GM21529 (cell line): ENCODE measurements around the gene HSPB7.
"Not testable (repeated sequence)": the region's sequence is repeated elsewhere in the genome, so short reads cannot be mapped to it uniquely, and the experiment has no call there.

Source experiments
- ATAC-seq: cut with Tn5 transposase; IDR thresholded peaks from one replicate; pipeline ENCODE4 v1.9.1; 2021; ENCODE audit not compliant: unreplicated experiment

The HSPB7 gene

GRCh38 chr1:16009030-16009460, 8.8 kb downstream of the HSPB7 start:
- ATAC-seq: no peak

GRCh38 chr1:16007671-16008341, 10.0 kb downstream of the HSPB7 start:
- ATAC-seq: no peak

DNA sequence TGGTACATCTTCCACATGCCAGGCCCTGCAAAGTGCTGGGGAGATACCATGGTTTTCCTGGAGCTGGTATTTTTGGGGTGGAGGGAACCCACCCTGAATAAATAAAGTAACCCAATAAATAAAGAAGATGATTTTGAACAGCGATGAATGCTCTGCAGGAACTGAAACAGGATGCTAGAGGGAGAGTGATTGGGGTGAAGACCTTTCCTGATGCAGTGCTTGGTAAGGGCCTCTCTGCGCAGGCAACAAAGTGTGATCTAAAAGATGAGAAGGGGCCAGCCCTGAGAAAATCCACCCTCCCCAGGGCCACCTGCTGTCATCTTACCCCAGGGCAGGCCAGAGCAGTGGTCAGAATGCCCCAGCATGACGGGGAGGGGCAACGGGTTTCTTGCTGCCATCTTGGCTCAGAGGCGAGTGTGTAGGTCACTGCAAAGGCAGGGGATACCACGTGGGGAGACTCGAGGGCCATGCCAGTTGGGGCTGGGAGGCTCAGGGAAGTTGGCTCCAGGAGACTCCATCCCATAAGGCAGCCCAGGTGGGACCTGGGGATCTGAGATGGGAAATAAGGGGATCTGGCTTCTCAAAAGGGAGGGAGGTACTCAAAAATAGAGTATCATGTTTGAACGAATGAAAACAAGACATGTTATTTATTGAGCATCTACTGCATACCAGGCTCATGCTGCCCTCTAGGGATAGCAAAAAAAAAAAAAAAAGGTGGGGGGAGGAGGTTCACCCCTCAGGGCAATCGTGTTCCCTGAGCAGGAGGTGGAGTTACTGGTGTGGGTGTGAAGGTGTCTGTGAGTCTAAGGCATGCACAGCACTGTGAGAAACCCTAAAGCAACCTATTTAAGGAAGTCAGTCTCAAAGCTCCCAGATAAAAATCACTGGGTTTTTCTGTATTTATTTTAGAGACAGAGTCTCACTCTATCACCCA, 11.0 kb downstream of the HSPB7 start:
- no peak for ATAC-seq

- no peak for ATAC-seq
Observed at GRCh38 chr1:16006010-16006409, 11.8 kb downstream of the HSPB7 start.

DNA sequence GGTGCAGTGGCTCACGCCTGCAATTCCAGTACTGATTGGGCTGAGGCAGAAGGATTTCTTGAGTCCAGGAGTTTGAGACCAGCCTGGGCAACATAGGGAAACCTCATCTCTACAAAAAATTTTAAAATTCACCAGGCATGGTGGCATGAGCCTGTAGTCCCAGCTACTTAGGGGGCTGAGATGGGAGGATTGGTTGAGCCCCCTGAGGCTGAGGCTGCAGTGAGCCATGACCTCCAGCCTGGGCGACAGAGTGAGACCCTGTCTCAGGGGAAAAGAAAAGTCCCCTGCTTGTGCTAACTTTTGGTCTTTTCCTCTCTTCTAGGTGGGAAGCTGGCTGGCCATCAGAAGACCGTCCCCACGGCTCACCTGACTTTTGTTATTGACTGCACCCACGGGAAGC, 12.2 kb downstream of the HSPB7 start:
- no peak for ATAC-seq

DNA sequence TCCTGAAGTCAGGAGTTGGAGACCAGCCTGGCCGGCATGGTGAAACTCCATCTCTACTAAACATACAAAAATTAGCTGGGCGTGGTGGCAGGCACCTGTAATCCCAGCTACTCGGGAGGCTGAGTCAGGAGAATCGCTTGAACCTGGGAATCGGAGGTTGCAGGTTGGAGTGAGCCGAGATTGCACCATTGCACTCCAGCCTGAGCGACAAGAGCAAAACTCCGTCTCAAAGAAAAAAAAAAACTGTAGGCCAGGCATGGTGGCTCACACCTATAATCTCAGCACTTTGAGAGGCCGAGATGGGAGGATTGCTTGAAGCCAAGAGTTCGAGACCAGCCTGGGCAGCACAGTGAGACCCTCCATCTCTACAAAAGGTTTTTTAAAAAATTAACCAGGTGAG, 16.6 kb downstream of the HSPB7 start:
- not testable (repeated sequence) for ATAC-seq

DNA sequence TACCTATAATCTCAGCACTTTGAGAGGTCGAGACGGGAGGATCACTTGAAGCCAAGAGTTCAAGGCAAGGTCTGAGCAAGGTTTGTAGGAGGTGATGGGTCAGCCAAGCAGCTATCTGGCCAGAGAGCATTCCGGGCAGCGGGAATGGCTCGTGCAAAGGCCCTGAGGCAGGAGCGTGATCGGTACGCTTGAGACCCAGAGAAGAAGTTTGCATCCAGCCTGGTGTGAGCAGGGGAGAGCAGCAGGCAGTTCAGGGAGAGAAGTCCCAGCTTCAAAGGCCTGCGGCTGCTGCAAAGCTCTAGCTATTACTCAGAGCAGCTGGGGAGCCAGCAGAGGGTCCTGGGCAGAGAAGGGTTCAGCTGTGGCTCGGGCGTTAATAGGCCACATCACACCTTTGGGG, 18.9 kb downstream of the HSPB7 start:
- no peak for ATAC-seq

- ATAC-seq: no peak
Observed at GRCh38 chr1:15997637-15998280, 20.1 kb downstream of the HSPB7 start.

- ATAC-seq: no peak
Observed at GRCh38 chr1:15997076-15997585, 20.7 kb downstream of the HSPB7 start.

DNA sequence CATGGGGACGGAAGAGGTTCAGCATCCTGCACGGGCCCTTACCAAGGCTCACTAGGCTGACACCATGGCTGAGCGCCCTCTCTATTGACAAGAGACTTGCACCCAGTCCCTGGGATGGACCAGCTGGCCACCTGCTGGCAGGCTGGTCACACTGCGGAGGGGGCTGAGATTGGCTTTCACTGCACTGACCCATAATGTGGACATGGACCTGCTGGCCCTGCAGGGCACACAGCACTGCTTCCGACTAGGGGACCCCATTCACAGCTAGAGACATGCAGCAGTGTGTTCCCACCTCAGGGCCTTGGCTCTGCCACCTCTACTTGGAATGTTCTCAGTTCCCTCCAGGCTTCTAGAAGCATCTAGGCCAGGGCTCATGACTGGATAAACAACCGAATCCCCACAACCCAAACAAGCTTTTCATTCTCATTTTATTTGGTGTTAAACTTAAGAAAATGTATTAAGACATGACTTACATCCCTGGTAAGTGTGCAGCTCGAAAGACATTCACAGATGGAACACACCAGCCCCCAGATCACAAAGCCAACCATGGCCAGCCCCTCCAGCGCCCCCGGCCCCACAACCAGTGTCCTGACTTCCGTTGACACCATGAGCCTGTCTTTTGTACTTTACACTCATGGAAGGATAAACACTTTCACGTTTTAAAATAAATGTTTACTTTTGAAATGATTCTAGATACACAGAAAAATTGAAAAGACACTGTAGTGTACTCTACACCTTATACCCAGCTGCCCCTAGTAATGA, 23.1 kb downstream of the HSPB7 start:
- ATAC-seq: no peak

DNA sequence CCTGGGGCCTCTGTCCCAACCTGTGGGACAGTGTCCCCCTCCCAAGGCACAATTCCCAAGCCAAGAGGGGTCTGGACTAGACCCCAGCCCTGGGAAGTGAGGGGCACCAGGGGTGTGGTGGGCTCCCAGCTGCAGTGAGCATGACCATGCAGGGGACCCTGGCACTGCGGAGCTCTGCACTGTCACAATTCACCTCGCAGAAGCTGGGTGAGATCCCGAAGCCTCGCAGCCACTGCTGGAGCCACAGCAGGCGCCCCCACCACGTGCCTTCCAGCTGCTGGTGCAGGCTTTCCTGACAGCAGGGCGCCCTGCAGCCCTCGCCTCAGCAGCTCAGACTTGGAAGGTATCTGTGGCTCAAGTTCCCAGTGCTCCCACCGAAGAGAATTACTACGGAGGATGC, 23.8 kb downstream of the HSPB7 start:
- no peak for ATAC-seq

- no peak for ATAC-seq
Observed at GRCh38 chr1:15993666-15994065, 24.2 kb downstream of the HSPB7 start.

DNA sequence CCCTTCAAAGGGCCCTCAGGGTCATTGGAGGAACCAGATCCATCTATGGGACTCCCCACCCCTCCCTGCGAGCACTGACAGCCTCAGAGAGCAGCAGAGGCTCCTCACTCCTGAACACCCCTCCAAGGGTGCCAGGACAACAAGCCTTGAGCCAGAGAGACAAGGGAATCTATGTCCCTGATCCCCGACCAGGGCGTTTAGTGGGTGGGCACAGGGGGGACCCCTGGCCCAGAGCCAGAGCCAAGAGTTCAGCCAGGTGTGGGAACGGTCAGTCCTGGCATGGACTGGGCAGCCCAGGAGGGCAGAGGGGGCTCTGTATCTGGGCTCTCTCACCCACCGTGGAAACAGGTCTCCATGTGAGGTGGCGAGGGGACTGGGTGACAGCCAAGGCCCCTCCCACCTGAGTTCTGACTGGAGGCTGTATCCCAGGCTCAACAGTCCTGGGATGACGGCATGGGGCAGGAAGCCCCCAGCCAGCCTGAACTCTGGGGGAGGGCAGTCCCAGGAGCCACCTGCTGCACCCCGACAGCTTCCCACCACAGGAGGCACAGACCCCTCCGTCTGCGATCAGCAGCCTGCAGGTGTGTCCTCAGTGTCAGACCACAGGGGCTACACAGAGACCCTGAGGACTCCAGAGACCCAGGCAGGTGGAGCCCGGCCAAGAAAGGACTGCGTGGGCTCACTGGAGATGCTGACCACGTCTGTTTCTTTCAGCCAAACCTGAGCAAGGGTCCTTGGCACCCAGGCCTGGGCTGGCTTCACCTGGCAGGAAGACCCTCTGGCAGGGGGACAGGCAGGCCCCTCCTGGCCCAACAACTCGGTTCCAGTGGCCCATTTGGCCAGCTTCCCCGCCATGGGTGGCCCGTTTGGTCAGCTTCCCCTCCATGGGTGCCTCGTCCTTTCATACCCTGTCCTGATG, 25.0 kb downstream of the HSPB7 start:
- ATAC-seq: no peak

DNA sequence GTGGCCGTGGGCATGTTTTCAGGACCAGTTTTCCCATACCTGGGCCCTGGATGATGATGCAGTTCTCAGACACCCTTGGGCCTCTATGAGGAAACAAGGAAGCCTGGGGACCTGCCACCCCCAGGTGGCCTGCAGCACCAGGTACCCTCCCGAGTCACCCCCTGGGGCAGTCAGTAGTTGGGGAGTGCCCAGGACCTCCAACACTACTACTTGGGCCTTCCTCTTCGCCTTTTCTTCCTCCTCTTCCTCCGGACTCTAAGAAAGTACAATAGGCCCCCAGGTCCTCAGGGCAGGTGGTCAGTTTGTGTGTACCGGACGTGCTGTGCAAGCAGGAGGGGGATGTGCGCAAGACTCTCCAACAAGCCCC, 25.7 kb downstream of the HSPB7 start:
- no peak for ATAC-seq

DNA sequence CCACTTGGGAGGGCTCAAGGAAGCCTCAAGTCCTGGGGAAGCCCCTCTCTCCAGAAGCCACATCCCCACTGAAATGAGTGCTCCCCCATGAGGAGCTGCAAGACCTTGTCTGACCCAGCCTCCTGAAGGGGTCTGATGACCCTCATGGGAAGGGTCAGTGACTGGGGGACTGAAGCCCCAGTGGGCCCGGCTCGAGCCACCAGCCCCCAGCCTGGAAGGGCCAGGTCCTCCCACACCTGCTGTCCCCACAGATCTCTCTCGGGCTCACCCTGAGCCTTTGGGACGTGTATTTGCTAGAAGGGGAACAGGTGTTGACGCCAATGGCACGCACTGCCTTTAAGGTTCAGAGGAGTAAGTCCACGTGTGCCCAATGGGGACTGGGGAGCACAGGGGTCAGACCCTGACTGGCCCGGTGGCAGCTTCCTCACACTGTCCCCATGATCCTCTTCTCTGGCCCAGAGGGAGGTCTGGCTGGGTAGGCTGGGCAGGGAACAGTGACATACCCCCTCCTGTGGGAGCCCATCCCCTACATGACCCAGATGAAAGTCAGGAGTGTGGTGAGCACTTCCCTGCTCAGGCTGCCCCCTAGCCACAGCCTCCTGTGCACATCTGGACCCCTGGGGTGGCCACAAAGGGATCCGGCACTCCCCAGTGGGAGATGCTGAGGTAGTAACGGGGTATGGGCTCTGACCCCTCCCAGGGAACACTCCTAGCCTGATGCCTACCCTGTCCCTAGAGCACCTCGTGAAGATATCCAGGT, 26.2 kb downstream of the HSPB7 start:
- no peak for ATAC-seq

DNA sequence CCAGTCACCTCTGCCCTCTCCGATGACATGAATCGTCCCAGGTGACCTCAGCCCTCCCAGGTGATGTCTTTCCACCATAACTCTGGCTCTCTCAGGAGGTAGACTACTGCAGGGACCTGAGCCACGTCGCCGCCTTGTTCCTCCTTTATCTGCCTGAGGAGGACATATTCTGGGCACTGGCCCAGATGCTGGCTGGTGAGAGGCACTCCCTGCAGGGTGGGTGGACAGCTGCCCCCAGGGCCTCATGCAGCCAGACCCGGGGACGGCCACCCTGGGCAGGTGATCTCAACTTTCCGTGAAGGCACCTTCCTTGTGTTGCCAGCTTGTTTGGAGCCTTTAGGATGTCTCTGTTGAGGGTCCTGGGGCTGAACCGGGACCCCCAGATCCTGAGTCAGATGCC, 28.1 kb downstream of the HSPB7 start:
- no peak for ATAC-seq

DNA sequence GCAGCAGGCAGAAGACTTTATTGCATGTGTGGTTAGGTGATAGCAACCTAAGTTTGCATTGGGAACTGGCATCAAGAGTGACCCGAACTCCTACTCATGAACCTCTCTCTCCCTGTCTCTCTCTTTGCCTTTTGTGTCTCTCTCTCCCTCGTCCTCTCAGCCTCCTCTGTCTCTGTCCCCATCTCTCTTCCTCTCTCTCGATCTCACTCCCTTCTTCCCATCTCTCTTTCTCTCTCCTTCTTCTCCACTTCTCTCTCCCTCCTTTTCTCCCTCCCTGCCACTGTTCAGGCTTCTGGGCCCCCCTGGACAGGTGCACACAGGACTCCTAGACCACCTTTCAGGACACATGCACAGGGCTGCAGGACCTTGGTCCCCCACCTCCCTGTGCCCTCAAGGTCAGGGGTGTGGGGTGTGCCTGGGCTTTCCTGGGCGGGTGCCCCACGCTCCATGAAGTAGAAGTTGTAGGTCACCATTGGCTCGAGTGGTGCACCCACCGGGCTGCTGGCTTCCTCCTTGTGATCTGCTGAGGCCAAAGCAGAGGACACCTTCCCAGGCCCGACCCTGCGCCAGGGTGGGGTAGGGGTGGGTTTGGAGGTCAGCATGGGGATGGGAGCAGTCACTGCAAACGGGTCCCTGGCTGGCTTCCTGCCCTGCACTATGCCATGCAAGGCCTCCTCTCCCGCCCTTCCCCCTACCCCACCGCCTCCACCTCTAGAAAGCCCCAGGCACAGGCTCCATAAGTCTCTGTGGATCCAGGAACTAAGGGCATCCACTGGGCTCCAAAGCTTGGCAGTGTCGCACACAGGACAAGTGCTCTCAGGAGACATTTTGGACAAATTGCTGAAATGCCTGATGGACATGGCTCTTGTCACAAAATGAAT, 28.7 kb downstream of the HSPB7 start:
- ATAC-seq: no peak

- ATAC-seq: no peak
Observed at GRCh38 chr1:15985611-15986297, 32.1 kb downstream of the HSPB7 start.
